NCI-H2227 treated with DMSO at 0.1 percent for 48 hours (cell line): Measurements from ENCODE around the gene HCFC1.
A peak's percentile ranks its signal among the peaks of the same experiment; 100 is the strongest.

ENCODE experiments used
- DNase-seq: peaks from one replicate; lab custom pipeline; 2025; lab: John Stamatoyannopoulos, UW

HCFC1 gene

DNA sequence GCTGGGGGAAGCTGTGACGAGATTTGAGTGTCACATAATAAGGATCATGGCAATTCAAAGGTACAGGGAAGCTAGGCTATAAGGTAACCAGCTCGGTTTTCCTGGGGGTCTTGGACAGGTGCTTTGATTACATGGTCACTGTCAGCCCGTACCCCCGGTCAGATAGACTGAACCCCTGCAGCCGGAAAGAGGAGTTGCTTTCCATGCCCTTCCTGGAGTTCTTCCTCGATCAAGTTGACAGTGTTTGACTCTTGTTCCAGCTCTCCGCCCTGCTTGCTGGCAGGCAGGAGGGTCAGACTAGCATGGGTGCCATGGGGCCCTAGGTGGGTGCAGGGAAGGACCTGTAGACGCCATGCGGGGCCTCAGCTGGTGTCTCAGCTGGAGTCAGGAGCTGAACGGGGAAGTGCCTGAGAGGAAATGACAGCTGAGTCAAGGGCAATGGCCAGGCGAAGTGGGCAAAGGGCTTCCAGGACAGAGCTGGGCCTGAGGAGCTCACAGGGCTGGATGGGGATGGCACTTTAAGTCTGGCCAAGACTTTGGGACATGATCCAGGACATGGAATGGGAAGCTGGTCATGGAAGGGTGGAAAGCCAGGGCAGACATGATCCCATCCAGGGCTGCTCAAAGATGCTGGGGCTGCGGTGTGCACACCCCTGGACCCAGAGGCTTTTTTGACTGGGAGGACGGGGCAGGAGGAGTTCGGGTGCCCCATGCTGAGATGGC, 2.5 kb upstream of the HCFC1 start:
- DNase-seq = no peak

DNA sequence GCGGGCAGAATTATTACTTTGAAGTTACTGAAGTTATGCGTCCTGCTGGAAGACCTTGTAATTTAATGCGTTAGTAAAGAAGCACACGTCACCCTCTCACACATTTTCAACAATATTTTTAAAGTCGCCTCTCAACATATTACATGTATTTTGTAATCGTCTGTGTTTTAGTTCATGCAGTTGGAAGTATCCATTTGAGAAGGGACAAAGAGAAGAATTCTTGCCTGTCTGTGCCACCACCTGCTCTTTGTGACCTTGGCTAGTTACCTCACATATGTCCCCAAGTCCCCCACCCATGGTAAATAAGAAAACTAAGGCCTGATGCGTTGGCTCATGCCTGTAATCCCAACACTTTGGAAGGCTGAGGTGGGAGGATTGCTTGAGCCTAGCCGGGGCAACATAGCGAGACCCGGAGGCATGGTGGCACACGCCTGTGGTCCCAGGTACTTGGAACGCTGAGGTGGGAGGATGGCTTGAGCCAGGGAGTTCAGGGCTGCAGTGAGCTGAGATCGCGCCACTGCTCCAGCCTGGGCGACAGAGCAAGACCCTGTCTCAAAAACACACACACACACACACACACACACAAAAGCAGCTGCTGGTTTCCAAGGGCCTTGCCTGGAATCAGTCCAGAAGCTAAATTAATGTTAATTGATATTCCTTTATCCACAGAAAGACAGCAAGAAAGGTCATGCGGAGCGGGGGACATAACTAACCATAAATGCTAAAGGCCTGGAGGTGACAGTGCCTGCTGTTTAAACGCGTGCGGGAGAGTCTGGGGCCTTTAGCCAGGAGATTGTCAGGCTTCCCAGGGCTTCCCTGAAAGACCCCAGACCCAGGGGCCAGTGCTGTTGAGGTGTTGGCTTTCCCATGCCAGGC, 1.7 kb upstream of the HCFC1 start:
- DNase-seq = peak; percentile 53

DNA sequence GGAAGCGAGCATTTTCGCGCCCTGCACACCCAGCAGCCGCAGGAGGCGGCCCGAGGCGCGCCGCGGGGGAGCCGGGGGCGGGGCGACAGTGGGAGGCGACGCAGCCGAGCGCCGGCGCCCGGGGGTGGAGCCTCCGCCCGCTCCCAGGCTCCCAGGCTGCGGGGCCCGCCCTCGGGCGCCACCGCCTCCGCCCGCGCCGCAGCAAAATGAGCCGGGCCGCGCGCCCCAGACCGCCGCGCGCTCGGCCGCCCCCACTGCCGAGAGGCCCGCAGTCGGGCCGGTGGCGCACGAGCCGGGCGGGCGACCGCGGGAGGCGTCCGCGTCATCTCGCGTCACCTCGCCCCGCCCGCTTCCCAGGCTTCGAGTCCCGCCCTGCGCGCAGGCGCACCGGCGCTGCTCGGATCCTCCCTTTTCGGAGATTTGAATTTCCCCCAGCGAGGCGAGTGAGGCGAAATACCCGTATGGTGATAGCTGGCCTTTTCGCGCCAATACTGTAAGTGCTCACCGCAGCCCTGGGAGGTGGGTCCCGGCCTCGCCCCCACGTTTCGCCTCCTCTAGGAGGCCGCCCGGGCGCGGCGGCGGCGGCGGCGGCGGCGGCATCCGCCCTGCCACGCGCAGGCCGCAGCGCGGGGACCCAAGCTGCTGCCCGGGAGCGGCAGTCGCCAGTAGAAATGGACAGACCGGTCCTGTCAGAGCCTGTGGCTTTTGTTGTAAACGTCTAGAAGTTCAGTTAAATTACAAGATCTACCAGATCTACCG, 929 bp upstream of the HCFC1 start, which contains the start of gene TMEM187:
Gene TMEM187 (plus strand): TSS at position 387 of the 759 bp plus-strand sequence. CDS start 9,309 bp downstream, outside the sequence.
- DNase-seq = peak; percentile 91

DNA sequence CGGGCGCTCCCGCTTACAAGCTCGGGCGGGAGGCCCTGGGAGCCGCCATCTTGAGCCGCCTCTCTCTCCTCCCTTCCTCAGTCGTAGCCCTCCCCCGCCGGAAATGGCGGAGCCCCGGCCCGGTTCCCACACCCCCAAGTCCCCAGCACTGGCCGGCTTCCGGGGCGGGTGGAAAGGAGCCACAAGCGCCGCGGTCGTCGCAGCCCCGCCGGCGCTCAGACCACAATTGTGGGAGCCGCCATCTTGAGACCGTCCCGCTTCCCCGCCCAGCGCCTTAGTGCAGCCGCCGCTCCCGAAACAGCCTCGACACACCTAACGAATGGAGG, 531 bp downstream of the HCFC1 start:
- DNase-seq = peak; percentile 82

DNA sequence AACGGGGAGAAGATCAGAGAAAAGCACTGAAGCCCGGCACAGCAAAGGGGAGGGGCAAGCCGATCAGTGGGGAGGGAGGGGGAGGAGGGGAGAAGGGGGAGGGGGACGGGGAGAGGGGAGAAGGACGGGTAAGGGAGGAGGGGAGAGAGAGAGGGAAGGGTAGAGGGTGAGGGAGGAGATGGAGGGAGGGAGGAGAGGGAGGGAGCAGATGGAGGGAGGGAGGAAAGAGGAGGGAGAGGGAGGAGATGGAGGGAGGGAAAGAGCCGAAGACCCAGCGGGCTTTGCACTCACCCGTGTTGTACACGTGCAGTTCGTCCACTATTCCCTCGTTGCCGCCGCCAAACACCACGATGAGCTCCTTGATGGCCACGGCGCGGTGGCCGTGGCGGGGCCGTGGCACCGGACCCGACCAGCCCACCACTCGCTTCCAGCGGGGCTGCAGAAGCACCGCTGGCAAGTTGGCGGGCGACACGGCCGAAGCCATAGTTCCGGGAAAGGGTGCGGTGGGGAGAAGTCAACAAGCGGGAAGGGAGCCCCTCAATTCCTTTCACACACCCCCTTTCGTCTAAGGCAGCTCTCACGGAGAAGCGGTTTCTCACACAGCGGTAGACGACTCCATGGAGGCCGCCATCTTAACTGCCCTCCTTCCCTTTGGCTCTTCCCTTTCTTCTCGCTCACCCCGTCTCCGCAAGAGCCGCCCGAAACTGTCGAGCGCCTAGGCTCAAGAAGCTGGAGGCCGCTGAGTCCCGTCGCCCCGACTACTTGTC, 1.1 kb downstream of the HCFC1 start:
- DNase-seq = peak; percentile 68

DNA sequence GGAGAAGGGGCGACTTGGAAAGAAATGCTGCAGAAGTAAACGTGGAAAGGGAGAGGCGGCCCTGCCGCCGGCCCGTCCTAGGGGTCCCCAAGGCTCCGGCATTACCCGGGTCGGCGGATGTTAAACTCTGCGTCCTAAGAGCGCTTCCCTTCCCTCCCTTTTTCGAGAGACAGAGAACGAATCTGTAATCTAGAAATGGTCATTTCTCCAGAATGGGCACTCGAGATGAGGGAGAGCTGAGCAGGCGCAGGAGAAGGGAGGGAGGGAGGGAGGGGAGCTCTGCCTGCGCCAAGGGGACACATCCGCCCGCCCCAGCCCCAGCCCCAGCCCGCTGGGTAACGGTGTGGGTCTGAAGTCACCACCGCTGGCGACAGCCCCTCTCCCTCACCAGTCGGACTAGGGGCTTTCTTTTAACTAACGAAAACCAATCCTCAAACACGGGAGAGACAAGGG, 1.7 kb downstream of the HCFC1 start:
- DNase-seq = no peak

DNA sequence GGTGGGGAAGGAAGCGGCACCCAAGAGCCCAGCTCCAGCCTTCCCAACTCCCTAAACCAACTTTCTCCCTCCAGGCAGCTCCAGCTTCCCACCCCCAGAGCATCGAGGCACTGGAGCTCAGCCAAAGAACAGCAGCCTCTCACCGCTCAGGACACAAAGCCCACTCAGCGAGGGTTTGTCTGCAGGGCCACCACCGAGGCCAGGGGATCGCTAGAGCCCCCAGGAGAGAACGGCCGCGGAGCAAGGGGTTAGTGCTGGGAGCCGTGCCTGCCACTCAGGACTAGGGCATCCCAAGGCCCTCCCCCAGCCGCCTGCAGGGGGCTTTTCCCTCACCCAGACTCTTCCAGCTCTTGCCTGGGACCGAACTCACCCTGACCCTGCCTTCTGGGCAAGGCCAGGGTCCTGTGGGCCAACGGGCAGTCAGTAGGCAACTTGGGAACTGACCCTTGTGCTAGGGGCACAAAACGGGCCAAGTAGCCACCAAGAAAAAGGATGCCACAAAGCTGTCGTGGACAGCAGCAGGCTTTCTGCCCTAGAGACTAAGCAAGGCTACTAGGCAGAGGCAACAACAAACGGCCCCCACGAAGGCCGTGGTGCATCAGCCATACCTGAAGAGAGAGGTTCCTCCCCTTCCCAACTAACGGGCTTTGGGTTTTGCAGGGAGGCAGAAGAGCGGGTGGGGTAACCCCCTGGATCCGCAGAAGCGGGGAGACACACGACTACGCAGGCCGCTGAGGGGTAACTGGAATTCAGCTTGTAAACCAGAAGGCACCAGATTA, 2.3 kb downstream of the HCFC1 start:
- no peak for DNase-seq

DNA sequence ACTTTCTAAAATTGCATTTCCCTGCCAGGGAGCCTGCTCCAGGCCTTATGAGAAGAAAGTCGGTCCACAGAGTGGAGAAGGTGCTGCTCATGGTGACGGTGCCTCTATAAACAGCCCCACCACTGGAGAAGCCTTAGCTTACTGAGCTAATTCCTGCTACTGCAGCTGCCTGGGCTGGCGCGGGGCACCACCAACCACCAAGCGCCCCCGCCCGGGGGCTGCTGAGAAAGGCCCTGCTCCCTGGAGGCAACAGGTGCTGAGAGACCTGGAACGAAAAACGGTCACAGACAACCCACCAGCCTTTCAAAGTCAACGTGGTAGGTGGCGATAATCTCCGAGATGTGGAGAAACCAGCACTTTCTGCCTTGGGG, 2.9 kb downstream of the HCFC1 start:
- DNase-seq = no peak

DNA sequence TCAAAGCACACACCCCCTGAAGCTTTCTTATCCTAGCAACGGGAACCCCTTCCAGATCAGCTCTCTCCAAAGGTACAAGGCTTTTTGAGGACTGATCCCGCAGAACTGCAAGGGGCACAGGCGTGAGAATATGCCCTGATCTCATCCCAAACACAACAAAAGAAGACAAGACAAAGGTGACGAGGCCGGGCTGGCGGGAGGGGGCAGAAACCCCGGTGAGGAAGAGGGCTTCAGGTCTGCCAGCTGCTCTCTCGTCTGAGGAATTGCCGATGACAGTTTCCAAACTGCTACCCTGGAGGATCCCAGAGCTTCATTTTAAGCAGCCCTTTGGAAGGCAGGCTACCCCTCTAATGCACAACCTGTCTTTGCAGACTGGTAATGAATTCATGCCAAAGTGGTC, 3.4 kb downstream of the HCFC1 start:
- no peak for DNase-seq

DNA sequence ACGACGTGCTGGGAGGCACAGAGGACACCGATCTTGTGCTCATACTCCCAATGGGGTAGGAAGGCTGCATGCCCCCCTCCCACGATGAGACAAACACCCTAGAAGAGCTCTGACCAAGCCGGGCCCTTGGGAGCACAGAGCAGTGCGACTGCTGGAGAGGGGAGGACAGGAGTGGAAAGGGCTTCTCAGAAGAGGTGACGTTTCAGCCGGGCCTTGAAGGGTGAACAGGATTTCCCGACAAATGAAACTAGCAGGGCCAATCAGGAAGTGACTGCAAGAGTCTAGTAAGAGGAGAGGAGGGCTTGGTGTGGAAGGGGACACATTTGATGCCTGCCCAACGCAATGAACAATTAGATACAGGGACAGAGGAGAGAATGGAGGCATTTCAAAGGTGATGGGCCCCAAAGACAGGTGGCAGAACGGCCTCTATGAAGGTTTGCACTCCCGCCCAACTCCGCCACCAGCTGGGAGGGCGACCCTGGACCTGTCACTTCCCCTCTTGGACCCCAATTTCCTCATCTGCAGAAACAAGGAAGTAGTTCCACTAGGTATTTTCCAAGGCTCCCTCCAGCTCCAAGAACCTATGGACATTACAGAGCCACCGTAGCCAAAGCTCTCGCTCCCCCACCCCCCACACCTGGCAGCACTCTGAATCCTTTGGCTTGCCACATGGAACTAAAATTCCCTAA, 3.9 kb downstream of the HCFC1 start:
- DNase-seq = no peak

DNA sequence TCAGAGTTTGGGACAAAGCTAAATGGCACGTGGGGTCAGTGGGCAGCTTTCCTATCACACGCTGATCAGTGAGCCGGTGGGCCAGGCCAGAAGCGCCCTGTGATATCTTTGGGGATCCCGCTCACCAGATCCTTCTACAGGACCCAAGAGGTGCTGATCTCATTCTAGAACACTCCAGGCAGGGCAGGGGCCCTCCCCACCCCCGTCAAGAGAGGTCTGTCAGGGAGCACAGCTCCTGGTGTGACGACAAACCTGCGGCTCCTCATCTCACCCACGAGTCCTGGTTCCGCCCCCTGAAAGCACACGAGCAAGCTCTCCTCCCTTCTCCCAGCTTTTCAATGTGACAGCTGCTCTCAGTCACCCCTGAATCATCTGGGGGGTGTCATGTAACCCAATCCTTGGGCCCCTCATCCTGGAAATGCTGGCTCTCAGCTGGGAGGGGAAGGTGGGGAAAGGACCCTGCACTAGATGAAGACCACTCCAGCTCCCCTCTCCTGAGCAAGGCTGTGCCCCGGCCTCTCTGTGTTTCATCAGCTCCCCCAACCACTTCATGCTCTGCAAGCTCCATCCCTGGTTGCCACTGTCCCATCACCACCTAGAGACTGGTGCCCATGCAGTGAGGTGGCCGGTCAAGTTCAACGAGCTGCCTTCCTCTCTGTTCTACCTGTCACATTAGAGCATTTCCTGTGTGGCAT, 4.6 kb downstream of the HCFC1 start:
- DNase-seq = no peak

DNA sequence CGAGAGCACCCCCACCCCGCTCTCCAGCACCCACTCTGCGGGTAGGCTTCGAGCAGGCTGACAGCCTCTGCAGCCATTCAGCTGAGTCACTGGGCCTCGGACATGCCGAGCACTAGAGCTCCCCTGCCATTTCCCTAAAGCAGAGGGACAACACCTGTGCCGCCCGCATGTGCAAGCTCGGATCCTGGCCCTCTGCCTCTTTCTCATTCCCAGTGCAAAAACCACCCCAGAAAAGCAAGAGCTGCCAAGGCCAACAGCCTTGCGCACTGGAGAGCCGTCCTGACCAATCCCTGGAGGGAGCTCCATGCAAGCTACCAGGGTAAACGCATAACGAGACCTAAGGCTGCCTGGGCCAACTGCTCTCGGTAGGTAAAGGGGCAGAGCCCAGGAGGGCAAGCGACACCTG, 5.3 kb downstream of the HCFC1 start:
- DNase-seq = no peak

DNA sequence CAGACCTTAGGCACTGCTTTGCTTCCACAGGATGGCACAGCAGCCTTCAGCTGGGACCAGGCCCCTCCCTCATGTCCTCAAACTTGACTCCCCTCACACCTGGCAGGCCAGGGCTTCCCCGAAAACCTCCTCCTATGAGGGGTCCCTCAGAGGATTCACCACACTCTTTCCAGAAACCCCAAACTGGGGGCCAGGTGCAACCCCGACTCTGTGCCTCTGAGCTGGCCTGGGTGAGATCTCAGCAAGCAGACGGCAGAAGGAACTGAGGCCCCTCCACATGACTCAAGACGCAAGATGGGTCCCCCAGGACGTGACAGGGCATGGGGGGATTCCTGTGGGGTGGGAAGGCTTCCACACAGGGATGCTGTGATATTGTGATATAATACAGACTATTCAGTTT, 6.2 kb downstream of the HCFC1 start:
- DNase-seq = no peak

DNA sequence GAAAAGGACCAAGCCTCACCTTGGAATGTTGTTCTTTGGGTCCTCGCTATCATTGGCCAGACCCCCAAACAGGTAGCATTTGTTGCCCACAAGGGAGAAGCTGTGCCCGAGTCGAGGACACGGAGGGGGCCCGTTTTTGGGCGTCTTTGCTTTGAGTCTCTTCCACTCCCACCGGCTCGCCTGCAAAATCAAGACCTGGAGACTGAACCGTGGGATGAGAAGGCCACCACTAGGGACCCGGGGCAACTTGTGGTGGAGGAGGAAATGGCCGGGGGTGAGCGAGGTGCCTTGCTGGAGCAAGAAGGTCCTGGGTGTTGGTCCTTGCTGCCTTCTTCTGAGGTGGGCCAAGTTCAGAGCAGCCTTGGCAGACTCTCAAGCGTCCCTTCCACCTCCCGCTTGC, 7.5 kb downstream of the HCFC1 start:
- no peak for DNase-seq

DNA sequence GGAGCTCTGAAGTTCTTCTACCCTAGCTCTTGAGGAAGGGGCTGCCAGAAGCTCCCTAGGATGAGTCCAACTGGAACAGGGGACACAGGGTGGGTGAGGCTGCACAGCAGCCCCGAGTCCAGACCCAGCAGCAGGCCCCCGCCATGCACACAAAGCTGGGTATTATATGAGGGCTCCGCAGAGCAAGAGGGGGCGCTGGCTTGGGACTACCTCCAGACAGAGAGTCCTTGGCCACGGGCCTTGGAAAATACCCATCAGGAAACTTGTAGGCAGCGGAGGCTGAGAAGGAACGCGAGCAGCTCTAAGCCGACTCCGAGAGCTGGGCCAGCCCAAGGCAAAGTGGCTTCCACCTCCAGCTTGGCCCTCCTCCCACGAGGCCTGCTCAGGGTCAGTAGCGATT, 8.1 kb downstream of the HCFC1 start:
- no peak for DNase-seq

DNA sequence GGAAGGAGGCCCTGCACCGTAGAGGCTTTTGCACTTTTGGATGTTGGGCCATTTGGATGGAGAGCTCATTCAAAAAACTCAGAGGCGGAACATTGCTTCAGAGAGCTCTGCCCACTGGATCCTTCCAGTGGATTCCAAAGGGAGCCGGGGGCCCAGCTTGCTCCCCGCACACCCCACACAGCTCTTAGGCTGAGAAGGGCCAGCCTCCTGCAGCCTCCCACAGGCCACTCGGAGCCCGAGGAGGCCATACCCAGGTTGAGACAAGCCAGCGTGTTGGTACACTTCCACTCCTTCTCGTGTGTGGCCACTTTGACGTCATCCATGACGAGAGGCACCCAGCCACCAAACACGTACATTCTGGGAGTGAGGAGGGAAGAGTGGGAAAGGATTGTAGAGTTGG, 10.3 kb downstream of the HCFC1 start:
- DNase-seq = no peak

DNA sequence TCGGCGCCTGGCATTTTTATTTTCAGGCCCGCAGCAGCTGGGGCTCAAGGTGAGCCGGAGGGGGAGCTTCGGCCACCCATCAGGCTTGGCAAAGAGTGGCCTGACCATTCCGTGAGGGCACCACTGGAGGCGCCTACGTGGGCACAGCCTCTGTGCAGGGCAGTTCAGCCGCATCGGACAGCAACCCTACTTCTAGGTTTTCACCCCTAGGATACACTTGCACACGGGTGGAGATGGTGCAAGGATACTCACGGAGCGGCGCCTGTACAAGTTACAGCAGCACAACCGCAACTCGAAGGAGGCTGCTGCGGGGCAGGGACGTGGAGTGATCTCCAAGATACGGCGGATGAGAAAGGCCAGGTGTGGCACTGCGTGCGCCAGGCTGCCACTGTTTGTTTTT, 10.8 kb downstream of the HCFC1 start:
- no peak for DNase-seq

DNA sequence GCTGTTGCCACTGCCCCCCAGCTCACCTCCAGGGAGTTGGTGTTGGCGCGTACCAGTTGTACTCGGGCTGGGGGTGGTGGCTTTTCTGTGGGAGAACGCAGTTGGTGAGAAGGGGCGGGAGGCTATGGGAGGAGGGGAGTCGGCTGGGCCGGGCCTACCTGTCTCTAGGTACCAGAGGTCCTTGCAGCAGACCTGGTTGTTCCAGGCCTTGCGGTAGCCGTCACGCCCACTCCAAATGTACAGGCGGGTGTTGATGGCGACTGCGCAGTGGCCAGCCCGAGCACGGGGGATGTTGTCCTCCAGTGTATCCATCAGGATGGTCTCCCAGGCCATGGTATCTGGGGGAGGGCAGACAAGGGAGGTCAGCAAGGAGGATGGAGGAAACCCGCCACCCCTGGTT, 11.5 kb downstream of the HCFC1 start:
- DNase-seq = no peak

DNA sequence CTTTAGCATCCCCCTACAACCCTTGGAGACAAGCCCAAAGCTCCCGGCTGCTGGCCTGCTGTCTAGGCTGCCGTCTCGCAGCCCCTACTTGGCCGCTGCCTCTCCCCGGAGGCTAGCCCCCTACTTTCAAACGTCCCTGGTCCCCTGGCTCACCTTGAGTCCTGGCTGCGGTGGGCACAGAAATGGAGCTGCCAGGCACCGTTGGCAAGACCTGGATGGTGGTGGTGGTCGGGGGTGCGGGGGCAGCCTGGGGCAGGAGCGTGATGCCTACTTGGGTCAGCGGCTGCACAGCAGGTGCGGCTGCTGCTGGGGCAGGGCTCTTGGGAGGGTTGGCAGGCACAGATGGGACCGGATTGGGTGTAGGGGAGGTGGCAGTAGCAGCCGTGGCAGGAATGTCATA, 12.0 kb downstream of the HCFC1 start:
- no peak for DNase-seq

DNA sequence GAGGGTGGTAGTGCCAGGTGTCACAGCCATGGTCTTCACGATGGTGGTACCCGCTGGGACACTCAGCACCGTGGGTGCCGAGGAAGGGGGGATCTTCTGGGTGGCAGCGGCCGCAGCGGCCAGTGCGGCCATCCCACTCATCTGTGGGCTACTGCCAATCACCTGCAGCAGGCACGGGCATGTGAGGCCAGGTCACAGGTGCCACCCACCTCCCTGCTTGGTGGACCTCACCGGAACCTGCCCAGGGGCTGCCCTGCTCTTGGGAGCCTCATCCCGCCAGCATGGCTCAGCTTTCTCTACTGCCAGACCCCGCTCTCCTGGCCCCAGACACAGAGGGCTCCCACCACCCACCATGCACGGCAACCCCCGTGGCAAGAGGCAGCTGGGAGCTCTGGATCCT, 13.0 kb downstream of the HCFC1 start:
- DNase-seq = no peak
